ENCODE data around the gene C22orf42.

The C22orf42 gene

GRCh38 chr22:32132783-32133182, 26.3 kb downstream of the C22orf42 start:
- no peak for DNase-seq

DNA sequence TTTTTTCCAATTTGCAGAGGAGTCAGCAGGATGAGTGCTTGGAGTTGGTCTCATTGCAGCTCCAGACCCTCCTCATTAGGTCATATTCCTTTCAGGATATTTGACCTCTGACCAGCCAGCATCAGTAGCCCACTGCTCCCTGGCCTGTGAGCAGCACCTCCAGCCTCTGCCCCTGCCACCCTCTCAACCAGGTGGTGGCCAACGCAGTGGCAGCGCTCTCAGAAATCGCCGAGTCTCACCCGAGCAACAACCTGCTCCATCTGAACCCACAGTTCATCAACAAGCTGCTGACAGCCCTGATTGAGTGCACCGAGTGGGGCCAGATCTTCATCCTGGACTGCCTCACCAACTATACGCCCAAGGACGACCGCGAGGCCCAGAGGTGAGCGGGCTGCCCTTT, 27.0 kb downstream of the C22orf42 start:
- DNase-seq: no peak

DNA sequence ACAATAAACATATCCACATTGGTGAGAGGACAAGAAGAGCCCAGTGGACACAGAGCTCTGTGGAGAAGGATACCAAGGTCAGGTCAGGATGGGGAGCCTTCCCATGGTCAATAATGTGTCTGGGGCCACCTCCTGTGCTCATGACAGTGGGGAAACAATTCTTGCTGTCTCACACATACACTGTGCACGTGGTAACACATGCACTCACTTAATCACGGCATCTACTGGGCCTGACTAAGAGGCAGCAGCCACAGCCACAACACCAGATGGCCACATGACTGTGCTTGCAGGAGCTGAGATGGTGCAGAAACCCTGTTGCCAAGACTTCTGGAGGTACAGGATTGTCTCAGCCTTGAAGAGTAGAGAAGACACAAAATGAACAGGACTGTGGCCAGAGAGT, 28.6 kb downstream of the C22orf42 start:
- DNase-seq: no peak

GRCh38 chr22:32127904-32128303, 31.2 kb downstream of the C22orf42 start:
- DNase-seq: no peak

DNA sequence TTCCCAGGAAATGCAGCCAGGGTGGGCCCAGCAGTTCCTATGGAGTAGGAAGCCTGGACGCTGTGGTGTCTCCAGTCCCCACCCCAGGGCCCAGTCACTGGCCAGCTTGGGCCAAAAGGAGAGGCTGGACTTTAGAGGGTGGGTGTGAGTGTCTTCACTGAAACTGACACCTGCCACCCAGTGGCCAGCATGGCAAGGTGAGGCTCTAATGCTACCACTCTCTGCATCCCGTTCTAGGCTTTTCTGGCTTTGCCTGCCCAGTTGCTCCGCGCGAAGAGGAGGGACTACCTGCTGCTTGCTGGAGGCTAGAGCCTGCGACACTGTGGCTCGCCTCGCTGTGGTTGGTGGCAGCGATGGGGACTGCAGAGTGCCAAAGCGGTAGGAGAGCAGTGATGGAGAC, 35.4 kb downstream of the C22orf42 start:
- DNase-seq: no peak

DNA sequence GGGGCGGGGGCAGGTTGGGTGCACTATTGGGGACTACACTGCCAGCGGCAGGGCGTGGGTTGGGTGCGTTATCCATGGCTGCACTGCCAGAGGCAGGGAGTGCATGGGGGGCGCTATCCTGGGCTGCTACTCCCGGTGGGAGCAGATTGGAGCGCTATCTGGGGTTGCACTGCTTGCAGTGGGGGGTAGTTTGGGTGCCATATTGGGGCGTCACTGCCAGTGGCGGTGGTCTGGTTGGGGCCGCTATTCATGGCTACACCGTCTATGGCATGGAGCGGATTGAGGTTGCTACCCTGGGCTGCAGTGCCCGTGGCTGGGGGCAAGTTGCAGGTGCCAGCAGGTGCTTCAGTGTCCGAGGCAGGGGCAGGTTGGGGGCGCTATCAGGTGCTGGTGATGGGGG, 36.2 kb downstream of the C22orf42 start:
- no peak for DNase-seq

DNA sequence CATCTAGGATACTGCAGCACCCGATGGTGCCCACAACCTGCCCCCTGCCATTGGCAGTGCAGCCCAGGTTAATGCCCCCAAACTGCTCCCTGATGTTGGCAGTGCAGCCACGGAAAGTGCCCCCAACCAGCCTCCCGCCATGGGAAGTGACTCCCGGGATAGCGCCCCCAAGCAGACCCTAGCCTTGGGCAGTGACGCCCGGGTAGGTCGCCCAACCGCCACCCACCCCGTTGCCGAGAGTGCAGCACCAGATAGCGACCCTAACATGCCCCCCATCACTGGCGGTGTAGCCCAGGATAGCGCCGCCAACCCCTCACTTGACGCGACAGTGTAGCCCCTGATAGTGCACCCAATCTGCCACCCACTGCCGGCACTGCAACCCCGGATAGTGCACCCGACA, 38.5 kb downstream of the C22orf42 start:
- DNase-seq: no peak

- DNase-seq: no peak
Observed at GRCh38 chr22:32119568-32120235, 39.4 kb downstream of the C22orf42 start.

- DNase-seq: no peak
Observed at GRCh38 chr22:32112380-32112779, 46.7 kb downstream of the C22orf42 start.

- peak; percentile 12 to 29 for DNase-seq
Observed at GRCh38 chr22:32106930-32107329, 52.2 kb downstream of the C22orf42 start.

DNA sequence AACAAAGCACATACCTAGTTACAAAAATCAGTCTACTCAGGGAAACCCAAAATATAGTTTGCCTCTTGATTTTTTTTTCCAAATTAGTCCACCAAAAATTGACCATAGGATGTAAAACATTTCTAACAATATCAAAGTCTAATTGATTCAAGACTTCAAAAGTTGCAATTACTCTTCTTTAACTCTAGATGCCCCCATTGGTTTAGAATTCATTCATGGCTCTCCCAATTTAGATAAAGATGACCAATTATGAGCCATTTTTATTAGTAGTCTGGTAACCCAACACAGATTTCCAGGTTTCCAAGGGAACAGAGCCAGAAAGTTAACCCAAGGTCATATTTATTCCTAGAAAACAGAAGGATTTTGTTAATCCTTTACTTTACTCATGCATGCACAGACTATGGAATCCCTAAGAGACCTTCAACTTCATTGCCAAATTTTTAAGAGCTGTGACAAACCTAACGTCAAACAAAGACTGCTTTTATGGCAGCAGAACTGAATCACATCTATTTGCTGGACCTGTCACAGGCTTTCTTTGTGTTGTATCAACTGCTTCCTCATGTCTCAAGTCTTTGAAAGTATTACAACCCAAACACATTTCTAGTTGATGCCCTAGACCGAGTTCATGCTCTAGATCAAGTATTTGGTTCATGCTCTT, 55.3 kb downstream of the C22orf42 start:
- peak; percentile 47 to 58 for DNase-seq

- DNase-seq: no peak
Observed at GRCh38 chr22:32100711-32101110, 58.4 kb downstream of the C22orf42 start.
